NCI-H1694 (cell line): ENCODE results near the gene MTMR12.
"Not testable (repeated sequence)": the region's sequence is repeated elsewhere in the genome, so short reads cannot be mapped to it uniquely, and the experiment has no call there.

ENCODE experiments used
- DNase-seq: peaks from one replicate; lab custom pipeline; 2025; lab: John Stamatoyannopoulos, UW

Gene MTMR12

GRCh38 chr5:32297181-32298058 lies 15.3 kb downstream of the MTMR12 start:
- DNase-seq = no peak

DNA sequence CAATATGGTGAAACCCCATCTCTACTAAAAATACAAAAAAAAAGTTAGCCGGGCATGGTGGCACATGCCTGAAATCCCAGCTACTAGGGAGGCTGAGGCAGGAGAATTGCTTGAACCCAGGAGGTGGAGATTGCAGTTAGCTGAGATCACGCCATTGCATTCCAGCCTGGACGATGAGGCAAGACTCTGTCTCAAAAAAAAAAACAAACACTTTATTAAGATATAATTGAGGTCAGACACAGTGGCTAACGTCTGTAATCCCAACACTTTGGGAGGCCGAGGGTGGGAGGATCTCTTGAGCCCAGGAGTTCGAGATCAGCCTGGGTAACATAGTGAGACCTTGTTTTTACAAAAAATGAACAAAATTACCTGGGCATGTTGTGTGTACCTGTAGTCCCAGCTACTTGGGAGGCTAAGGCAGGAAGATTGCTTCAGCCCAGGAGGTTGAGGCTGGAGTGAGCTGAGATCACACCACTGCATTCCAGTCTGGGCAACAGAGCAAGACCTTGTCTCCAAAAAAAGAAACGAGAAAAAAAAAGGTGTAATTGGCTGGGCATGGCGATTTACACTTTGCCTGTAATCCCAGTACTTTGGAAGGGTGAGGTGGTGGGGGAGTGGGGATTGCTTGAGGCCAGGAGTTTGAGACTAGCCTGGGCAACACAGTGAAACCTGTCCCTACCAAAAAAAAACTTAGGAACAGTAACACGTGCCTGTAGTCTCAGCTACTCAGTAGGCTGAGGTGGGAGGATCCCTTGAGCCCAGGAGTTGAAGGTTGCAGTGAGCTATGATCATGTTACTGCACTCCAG lies 16.6 kb downstream of the MTMR12 start:
- not testable (repeated sequence) for DNase-seq

DNA sequence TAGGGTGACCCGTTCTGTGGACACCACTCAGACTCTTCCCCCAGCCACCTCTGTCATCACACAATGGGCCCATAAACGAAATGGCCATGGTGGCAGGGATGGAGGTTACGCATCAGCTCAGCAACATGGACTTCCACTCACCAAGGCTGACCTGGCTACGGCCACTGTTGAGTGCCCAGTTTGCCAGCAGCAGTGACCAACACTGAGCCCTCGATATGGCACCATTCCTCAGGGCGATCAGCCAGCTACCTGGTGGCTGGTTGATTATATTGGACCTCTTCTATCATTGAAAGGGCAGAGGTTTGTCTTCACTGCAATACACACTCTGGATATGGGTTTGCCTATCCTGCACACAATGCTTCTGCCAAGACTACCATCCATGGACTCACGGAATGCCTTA lies 21.1 kb downstream of the MTMR12 start:
- no peak for DNase-seq

- DNase-seq = no peak
Measured at GRCh38 chr5:32290922-32291321, 21.8 kb downstream of the MTMR12 start.

DNA sequence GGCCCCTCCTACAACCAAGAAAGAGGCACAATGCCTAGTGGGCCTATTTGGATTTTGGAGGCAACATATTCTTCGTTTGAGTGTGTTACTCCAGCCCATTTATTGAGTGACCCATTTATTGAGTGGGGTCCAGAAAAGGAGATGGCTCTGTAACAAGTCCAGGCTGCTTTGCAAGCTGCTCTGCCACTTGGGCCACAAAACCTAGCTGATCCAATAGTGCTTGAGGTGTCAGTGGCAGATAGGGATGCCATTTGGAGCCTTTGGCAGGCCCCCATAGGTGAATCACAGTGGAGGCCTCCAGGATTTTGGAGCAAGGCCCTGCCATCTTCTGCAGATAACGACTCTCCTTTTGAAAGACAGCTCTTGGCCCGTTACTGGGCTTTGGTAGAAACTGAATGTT lies 22.2 kb downstream of the MTMR12 start:
- not testable (repeated sequence) for DNase-seq

GRCh38 chr5:32289986-32290385 lies 22.8 kb downstream of the MTMR12 start:
- DNase-seq = not testable (repeated sequence)

DNA sequence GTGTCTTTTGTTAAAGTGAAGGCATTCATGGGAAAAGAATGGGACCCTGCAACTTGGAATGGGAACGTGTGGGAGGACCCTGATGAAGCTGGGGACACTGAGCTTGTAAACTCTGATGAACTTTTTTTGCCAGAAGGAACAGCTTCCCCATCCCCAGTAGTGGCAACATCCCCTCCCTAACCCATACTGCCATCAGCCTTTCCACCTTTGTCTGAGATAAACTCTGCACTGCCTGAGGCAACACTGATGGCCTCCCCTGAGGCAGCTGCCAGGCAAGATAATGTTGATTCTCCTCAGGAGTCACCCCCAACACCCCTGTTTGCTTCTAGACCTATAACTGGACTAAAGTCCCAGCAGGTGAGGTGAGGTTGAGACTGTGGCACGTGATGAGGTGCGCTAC lies 24.6 kb downstream of the MTMR12 start:
- DNase-seq = not testable (repeated sequence)

DNA sequence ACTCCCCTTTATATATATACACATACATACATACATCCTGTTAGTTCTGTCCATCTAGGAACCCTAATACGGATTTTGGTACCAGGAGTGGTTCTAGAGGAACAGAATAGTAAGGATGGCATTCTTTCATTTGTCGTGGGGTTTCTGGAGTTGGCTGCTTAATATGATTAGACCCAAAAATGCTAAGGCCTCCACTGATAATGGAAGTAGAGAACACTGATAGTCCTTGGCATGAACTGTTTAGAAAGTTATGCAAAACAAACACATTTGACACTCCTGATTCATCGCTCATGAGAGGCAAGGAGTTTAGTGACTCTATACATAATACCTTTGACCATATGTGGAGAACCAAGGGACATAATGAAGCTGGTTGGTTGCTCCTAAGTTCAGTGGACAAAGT lies 25.2 kb downstream of the MTMR12 start:
- DNase-seq = not testable (repeated sequence)

GRCh38 chr5:32285510-32286138 lies 27.1 kb downstream of the MTMR12 start:
- DNase-seq = no peak

- DNase-seq = no peak
Measured at GRCh38 chr5:32283539-32284377, 29.0 kb downstream of the MTMR12 start.

- DNase-seq = no peak
Measured at GRCh38 chr5:32283061-32283460, 29.7 kb downstream of the MTMR12 start.

DNA sequence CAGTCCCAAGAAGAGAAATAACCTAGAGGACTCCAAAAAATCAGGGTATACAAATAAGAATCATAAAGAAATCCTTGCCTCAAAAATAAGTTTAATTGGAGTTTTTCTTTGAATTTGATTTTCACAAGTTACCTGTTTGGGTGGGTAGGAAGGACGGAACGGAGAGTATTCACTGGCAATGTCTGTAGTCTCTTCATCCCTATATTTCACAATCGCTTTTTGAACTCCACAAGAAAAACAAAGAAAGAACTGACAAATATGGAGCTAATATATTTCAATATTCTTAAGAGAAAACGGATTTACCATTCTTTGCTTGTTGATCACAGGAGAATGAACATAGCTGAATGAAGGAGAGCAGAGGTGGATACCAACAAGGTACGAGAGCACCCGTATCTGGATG lies 30.1 kb downstream of the MTMR12 start:
- DNase-seq = no peak

- DNase-seq = not testable (repeated sequence)
Measured at GRCh38 chr5:32281378-32282133, 31.2 kb downstream of the MTMR12 start.

DNA sequence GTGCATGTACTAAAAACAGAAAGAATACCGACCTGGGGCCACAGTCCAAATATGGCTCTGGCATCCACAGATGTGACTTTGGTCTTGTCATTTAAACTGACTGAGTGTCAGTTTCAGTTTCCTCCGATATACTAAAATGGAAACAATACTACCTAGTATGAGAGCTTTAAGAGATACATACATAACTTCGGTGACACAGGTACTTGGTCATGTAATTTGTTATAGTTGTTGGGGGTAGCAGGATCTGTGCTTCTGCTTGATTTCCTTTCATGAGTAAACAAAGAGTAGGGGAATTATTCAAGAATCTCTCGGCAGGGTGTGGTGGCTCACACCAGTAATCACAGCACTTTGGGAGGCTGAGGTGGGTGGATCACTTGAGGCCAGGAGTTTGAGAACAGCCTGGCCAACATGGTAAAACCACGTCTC lies 32.1 kb downstream of the MTMR12 start:
- no peak for DNase-seq

DNA sequence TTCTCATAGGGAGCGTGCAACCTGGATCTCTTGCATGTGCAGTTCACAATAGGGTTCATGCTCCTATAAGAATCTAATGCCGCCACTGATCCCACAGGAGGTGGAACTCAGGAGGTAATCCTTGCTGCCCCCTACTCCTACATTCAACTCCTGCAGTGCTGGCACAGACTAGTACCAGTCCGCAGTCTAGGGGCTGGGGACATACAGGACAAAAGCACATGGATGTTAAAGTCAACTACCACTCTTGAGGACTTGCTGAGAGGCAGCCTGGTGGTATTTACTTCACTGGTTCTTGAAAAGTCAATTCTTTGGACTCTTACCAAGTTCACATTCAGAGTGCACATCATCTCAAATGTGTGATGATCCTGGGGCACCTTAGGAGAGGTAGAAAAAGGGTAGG lies 33.0 kb downstream of the MTMR12 start:
- no peak for DNase-seq

GRCh38 chr5:32279223-32279622 lies 33.5 kb downstream of the MTMR12 start:
- DNase-seq = no peak

GRCh38 chr5:32278406-32278805 lies 34.3 kb downstream of the MTMR12 start:
- DNase-seq = no peak

GRCh38 chr5:32277798-32278197 lies 34.9 kb downstream of the MTMR12 start:
- DNase-seq = no peak

DNA sequence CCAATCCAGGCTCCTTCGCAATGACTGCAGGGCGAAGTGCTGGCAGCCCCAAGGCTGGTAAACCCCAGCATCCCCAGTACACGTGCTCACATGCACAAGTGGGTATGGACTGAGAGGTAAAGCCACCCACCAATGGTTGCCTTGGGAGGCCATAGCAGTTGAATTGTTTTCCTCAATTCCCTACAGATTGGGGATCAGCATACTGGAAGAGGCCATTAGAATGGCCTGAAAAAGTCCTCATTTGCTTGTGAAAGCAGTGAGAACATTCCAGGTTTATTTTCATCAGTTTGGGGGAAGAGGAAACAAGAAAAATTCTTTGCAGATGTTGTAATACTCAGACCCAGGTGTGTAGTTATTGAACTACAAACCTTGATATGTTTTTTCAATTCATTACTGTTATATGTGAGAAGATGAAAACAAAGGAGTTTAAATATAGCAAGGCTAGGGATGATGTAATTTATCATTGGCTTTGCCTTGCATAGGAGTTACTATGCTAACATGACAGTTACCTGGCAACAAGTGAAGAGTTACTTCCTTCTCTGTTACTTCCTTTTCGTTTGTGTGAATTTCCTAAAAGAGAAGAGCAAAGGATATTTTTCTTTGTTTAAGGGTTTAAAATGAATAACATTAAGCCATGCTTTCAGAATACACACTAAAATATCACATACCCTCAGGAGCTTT lies 36.4 kb downstream of the MTMR12 start:
- DNase-seq = peak; percentile 22

DNA sequence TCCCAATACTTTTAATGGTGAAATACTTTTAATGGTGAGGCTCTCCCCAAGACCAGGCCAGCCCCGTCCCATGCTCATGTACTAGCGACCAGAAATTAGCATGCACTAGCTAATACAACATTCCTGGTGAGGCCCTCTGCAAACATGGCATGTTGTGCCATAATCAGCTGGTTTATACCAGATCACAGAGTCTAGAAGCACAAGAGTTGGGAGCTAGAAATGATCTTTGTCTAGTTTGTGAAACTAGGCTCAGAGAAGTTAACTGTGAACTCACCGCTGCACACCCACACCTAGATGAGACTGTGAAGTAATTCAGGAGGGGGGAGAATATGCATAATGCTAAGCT lies 37.4 kb downstream of the MTMR12 start:
- no peak for DNase-seq
